Vagina (tissue), 2 donors: ENCODE measurements around the gene CCDC127.

Source experiments
- CTCF ChIP-seq, 3 experiments: fragments of 450-650 bp in 2 of 3; fragments of 200-600 bp in 1 of 3; sonication (generic) in 1 of 3; IDR thresholded peaks; one replicate each; pipeline ENCODE4 v1.5.1; 2017 to 2019; ENCODE audit warnings: antibody characterized with exemption in 3 of 3, mild to moderate bottlenecking in 2 of 3, moderate library complexity in 2 of 3
- POLR2A ChIP-seq, 2 donors: fragments of 450-650 bp; IDR thresholded peaks; one replicate each; pipeline ENCODE4 v1.6.1; 2017; ENCODE audit warnings: antibody characterized with exemption in 2 of 2, mild to moderate bottlenecking in 2 of 2, moderate library complexity in 2 of 2

DNA sequence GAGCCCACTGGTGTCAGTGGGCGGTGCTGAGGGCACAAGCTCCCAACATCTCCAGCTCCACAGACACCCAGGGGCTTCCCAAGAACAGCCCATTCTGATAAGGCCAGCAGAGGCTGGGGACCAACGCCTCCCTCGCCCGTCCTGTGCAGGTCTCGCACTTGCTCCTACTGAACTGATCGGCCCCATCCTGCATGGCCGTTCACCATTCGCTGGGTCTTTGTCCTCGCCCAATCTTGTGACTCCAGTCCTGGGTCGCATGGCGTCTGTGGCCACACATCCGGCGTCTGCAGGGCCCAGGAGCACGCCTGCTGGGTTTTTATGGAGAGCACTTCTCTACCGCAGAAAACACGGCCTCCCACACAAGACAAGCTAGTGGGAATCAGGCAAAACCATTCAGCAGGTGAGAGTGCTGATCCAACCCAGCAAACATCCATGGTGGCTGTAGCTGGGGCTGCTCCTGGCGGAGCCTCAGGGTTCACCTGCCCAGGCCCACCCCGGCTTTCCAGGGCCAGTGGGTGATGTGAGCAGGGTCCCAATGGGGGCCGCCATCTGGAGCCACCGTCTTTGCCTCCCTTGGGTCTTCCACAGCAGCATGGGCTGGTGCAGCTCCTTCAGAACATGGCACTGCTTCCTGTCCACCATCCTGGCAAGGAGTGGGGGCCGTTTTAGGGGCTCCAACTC is 19.3 kb downstream of the CCDC127 start:
- TF ChIP-seq POLR2A (IDR thresholded peaks at IDR 0.05) (no peak), CTCF (IDR thresholded peaks at IDR 0.05) (no peak)
